ENCODE data around the gene PRADC1. TPM values are rescaled to one million over a fixed set of nuclear protein-coding genes. Genes with fewer than 3 reads are reported as not detected.

PRADC1 gene
- total and polyA plus RNA-seq, 10 donors = 10.4 to 29.5 (median 21.9) TPM

- Histone ChIP-seq H3K27me3 (replicated peaks in 1 of 7) (no peaks in the 10 kb centered on the region), H3K27ac (no peak overlapping the region), H3K4me1 (peaks cover 0 to 6% (median 0%) of the 10 kb centered on the region in 6 donors), H3K9me3 (no peaks in the 10 kb centered on the region), H3K4me3 (no peak overlapping the region), H3K36me3 (peaks cover 0 to 67% (median 22%) of the 10 kb centered on the region in 6 donors)
- WGBS, 5 donors = 82 to 92% (median 89%) methylated on average over 5 to 8 of the region's 8 CpGs
- no peak for DNase-seq
- TF ChIP-seq POLR2A (IDR thresholded peaks at IDR 0.05) (no peak), CTCF (IDR thresholded peaks at IDR 0.05 in 8 of 11, conservative IDR thresholded peaks at IDR 0.05 in 3 of 11) (no peak), POLR2AphosphoS5 (IDR thresholded peaks at IDR 0.05) (no peak)
- intact Hi-C loops (cut with DNase I; ENCODE audit: low total_unique reads) = no loop called here
These were observed 25.3 kb upstream of the PRADC1 start for GRCh38 chr2:73258186-73258912.

- TF ChIP-seq CTCF (IDR thresholded peaks at IDR 0.05 in 8 of 11, conservative IDR thresholded peaks at IDR 0.05 in 3 of 11) (no peak), POLR2AphosphoS5 (IDR thresholded peaks at IDR 0.05) (peak in 2 of 3 donors; percentile 12 to 15)
- Histone ChIP-seq H3K4me3 (no peak overlapping the region), H3K9me3 (no peaks in the 10 kb centered on the region), H3K36me3 (peaks cover 0 to 68% (median 27%) of the 10 kb centered on the region in 6 donors), H3K27ac (no peak overlapping the region), H3K4me1 (peaks cover 0 to 6% (median 0%) of the 10 kb centered on the region in 6 donors), H3K27me3 (replicated peaks in 1 of 7) (no peaks in the 10 kb centered on the region)
- intact Hi-C loops (cut with DNase I; ENCODE audit: low total_unique reads) = no loop called here
- DNase-seq = no peak
- WGBS, 5 donors = 51 to 64% (median 55%) methylated on average over 10 of the region's 10 CpGs
These were observed 24.5 kb upstream of the PRADC1 start for GRCh38 chr2:73257425-73258125.

- H3K4me3 ChIP-seq = no peak overlapping the region
- peaks cover 0 to 6% (median 0%) of the 10 kb centered on the region in 6 donors for H3K4me1 ChIP-seq
- no peak for DNase-seq
- TF ChIP-seq CTCF (IDR thresholded peaks at IDR 0.05 in 8 of 11, conservative IDR thresholded peaks at IDR 0.05 in 3 of 11) = no peak
- no peak for TF ChIP-seq POLR2AphosphoS5 (IDR thresholded peaks at IDR 0.05)
- TF ChIP-seq POLR2A (IDR thresholded peaks at IDR 0.05) = no peak
- H3K27me3 ChIP-seq (replicated peaks in 1 of 7) = no peaks in the 10 kb centered on the region
- H3K9me3 ChIP-seq = no peaks in the 10 kb centered on the region
- 87 to 100% (median 95%) methylated on average over 2 of the region's 2 CpGs for WGBS, 5 donors
- intact Hi-C loops (cut with DNase I; ENCODE audit: low total_unique reads) = no loop called here
- peaks cover 0 to 68% (median 33%) of the 10 kb centered on the region in 6 donors for H3K36me3 ChIP-seq
- H3K27ac ChIP-seq = no peak overlapping the region
These were observed 24.0 kb upstream of the PRADC1 start for GRCh38 chr2:73257021-73257420.

- no peak overlapping the region for H3K4me3 ChIP-seq
- intact Hi-C loops (cut with DNase I; ENCODE audit: low total_unique reads) = no loop called here
- no peak overlapping the region for H3K27ac ChIP-seq
- DNase-seq = no peak
- no peaks in the 10 kb centered on the region for H3K9me3 ChIP-seq
- 31 to 100% (median 74%) methylated on average over 1 of the region's 1 CpG for WGBS, 5 donors
- H3K27me3 ChIP-seq (replicated peaks in 1 of 7) = no peaks in the 10 kb centered on the region
- H3K4me1 ChIP-seq = peaks cover 0 to 6% (median 0%) of the 10 kb centered on the region in 6 donors
- H3K36me3 ChIP-seq = peaks cover 0 to 72% (median 37%) of the 10 kb centered on the region in 6 donors
- TF ChIP-seq POLR2AphosphoS5 (IDR thresholded peaks at IDR 0.05) = no peak
- TF ChIP-seq POLR2A (IDR thresholded peaks at IDR 0.05) = no peak
- no peak for TF ChIP-seq CTCF (IDR thresholded peaks at IDR 0.05 in 8 of 11, conservative IDR thresholded peaks at IDR 0.05 in 3 of 11)
These were observed 23.5 kb upstream of the PRADC1 start for GRCh38 chr2:73256618-73256922.

Measured in spleen (tissue), 11 donors.